Right lobe of liver (tissue), 4 donors: ENCODE measurements around the gene GPRC5A.

Source experiments
- CTCF ChIP-seq, 4 donors: fragments of 200-600 bp in 3 of 4; fragments of 450-650 bp in 1 of 4; IDR thresholded peaks; one replicate each; pipeline versions ENCODE4 v1.5.1 to v1.8.0; 2016 to 2022; ENCODE audit warnings: antibody characterized with exemption in 4 of 4, mild to moderate bottlenecking in 2 of 4
- POLR2A ChIP-seq: fragments of 450-650 bp; IDR thresholded peaks from one replicate; pipeline ENCODE4 v1.6.1; 2017; ENCODE audit warnings: antibody characterized with exemption, mild to moderate bottlenecking
- donor health status: DM: no; HTN: no; CAD: no.
- donor health status: DM: no; HTN: no; CAD: no.
- donor health status: DM: no; HTN: yes; CAD: no.

GRCh38 chr12:12947902-12948301, 56.5 kb downstream of the GPRC5A start:
- TF ChIP-seq CTCF (IDR thresholded peaks at IDR 0.05) (no peak), POLR2A (no peak)
